GM19467 (cell line): Measurements from ENCODE around the gene AGBL5.
"Not testable (repeated sequence)": the region's sequence is repeated elsewhere in the genome, so short reads cannot be mapped to it uniquely, and the experiment has no call there.

Experiments
- ATAC-seq: cut with Tn5 transposase; IDR thresholded peaks from one replicate; pipeline ENCODE4 v1.9.1; 2021; ENCODE audit warnings: mild to moderate bottlenecking, moderate library complexity; ENCODE audit not compliant: unreplicated experiment

Gene AGBL5

GRCh38 chr2:27089111-27089954, 37.9 kb downstream of the AGBL5 start:
- ATAC-seq, result no peak

GRCh38 chr2:27091746-27092695, 40.6 kb downstream of the AGBL5 start:
- no peak for ATAC-seq

GRCh38 chr2:27092696-27093429, 41.4 kb downstream of the AGBL5 start:
- ATAC-seq, result no peak

- ATAC-seq, result no peak
Measured at GRCh38 chr2:27093430-27094352, 42.2 kb downstream of the AGBL5 start.

- ATAC-seq, result no peak
Measured at GRCh38 chr2:27094353-27094984, 43.0 kb downstream of the AGBL5 start.

GRCh38 chr2:27095427-27095744, 43.9 kb downstream of the AGBL5 start:
- no peak for ATAC-seq

GRCh38 chr2:27095745-27096651, 44.5 kb downstream of the AGBL5 start:
- no peak for ATAC-seq

GRCh38 chr2:27096748-27097297, 45.4 kb downstream of the AGBL5 start:
- ATAC-seq, result no peak

GRCh38 chr2:27097341-27097740, 45.9 kb downstream of the AGBL5 start:
- no peak for ATAC-seq

- no peak for ATAC-seq
Measured at GRCh38 chr2:27099334-27099955, 48.0 kb downstream of the AGBL5 start.

- ATAC-seq, result no peak
Measured at GRCh38 chr2:27100036-27100435, 48.6 kb downstream of the AGBL5 start.

- no peak for ATAC-seq
Measured at GRCh38 chr2:27102329-27102728, 50.9 kb downstream of the AGBL5 start.

GRCh38 chr2:27105981-27106380, 54.5 kb downstream of the AGBL5 start:
- ATAC-seq, result no peak

GRCh38 chr2:27108221-27108620, 56.8 kb downstream of the AGBL5 start:
- ATAC-seq, result no peak

GRCh38 chr2:27109083-27109482, 57.6 kb downstream of the AGBL5 start:
- no peak for ATAC-seq

GRCh38 chr2:27110603-27111352, 59.3 kb downstream of the AGBL5 start:
- not testable (repeated sequence) for ATAC-seq

- not testable (repeated sequence) for ATAC-seq
Measured at GRCh38 chr2:27111392-27112078, 60.1 kb downstream of the AGBL5 start.
